Esophagus squamous epithelium (tissue), 5 donors: Measurements from ENCODE around the gene PRELID1. TPM values are rescaled to one million over a fixed set of nuclear protein-coding genes. Genes with fewer than 3 reads are reported as not detected.

Source experiments
- DNase-seq: peaks from one replicate; lab custom pipeline; 2025; lab: John Stamatoyannopoulos, UW
- H3K27ac ChIP-seq, 4 donors: fragments of 200-600 bp; sonication (generic); one replicate each; pipeline ENCODE4 v1.5.1; 2016 to 2019; ENCODE audit warnings: mild to moderate bottlenecking in 1 of 4
- H3K27me3 ChIP-seq, 4 donors: fragments of 200-600 bp; sonication (generic); 1 replicate in 3 of 4; 2 replicates in 1 of 4; pipeline versions ENCODE4 v1.5.1 to v1.6.0; 2017 to 2021; ENCODE audit warnings: antibody characterized with exemption in 1 of 4
- H3K36me3 ChIP-seq, 3 donors: fragments of 200-600 bp; sonication (generic); one replicate each; pipeline ENCODE4 v1.5.1; 2016 to 2019
- H3K4me1 ChIP-seq, 3 donors: fragments of 200-600 bp; sonication (generic); one replicate each; pipeline ENCODE4 v1.5.1; 2017 to 2019
- H3K4me3 ChIP-seq, 4 donors: fragments of 200-600 bp; sonication (generic); 1 replicate in 3 of 4; 2 replicates in 1 of 4; pipeline ENCODE4 v1.5.1; 2016 to 2019; ENCODE audit warnings: mild to moderate bottlenecking in 2 of 4, moderate library complexity in 1 of 4
- H3K9me3 ChIP-seq, 3 donors: fragments of 200-600 bp; sonication (generic); one replicate each; pipeline ENCODE4 v1.5.1; 2016 to 2019
- POLR2A ChIP-seq, 4 donors: fragments of 450-650 bp; IDR thresholded peaks; one replicate each; pipeline ENCODE4 v1.6.1; 2017; ENCODE audit warnings: antibody characterized with exemption in 4 of 4, mild to moderate bottlenecking in 4 of 4, moderate library complexity in 3 of 4
- WGBS, 2 donors: methylation state at CpG; one replicate each; pipeline ENCODE4 v1.1.5; 2018; 5-methylcytosine and 5-hydroxymethylcytosine counted together
- intact Hi-C: fragments of 100-400 bp; cut with DNase I; formaldehyde crosslinking; loops from one replicate; pipeline ENCODE4 v1.15.0; 2022
- total RNA-seq, 4 donors: library from RNA; depleted of rRNA; stranded (reverse); fragments of >200 nt; gene quantifications; one replicate each; pipeline ENCODE4 v1.1.0, GENCODE V29; 2016
- TF ChIP-seq, protein P1 (sequence below), 6 experiments: fragments of 450-650 bp in 4 of 6; fragments of 200-600 bp in 2 of 6; sonication (generic) in 2 of 6; IDR thresholded peaks; one replicate each; pipeline ENCODE4 v1.5.1; 2016 to 2019; ENCODE audit warnings: antibody characterized with exemption in 6 of 6, mild to moderate bottlenecking in 4 of 6, moderate library complexity in 4 of 6
- donor health status: DM: yes; HTN: yes; CAD: no.

Gene PRELID1
- total RNA-seq, 4 donors from 2014 or later, result 88.7 to 184 (median 108) TPM

- intact Hi-C loops, result no loop called here
Measured at GRCh38 chr5:177297922-177298321, 5.7 kb upstream of the PRELID1 start.

GRCh38 chr5:177299697-177300096, 3.9 kb upstream of the PRELID1 start:
- no peaks in the 10 kb centered on the region for H3K27me3 ChIP-seq
- H3K36me3 ChIP-seq, result peaks cover 6 to 46% (median 14%) of the 10 kb centered on the region in 3 donors
- H3K4me3 ChIP-seq, result no peak overlapping the region
- no peak for DNase-seq
- H3K27ac ChIP-seq, result peak overlapping the region; percentile 90 to 98 (median 92)
- H3K4me1 ChIP-seq, result peaks cover 46 to 68% (median 48%) of the 10 kb centered on the region in 3 donors
- intact Hi-C loops, result no loop called here
- TF ChIP-seq, protein P1, sequence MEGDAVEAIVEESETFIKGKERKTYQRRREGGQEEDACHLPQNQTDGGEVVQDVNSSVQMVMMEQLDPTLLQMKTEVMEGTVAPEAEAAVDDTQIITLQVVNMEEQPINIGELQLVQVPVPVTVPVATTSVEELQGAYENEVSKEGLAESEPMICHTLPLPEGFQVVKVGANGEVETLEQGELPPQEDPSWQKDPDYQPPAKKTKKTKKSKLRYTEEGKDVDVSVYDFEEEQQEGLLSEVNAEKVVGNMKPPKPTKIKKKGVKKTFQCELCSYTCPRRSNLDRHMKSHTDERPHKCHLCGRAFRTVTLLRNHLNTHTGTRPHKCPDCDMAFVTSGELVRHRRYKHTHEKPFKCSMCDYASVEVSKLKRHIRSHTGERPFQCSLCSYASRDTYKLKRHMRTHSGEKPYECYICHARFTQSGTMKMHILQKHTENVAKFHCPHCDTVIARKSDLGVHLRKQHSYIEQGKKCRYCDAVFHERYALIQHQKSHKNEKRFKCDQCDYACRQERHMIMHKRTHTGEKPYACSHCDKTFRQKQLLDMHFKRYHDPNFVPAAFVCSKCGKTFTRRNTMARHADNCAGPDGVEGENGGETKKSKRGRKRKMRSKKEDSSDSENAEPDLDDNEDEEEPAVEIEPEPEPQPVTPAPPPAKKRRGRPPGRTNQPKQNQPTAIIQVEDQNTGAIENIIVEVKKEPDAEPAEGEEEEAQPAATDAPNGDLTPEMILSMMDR (IDR thresholded peaks at IDR 0.05), result no peak
- TF ChIP-seq POLR2A (IDR thresholded peaks at IDR 0.05), result no peak
- no peaks in the 10 kb centered on the region for H3K9me3 ChIP-seq
- 70 to 73% methylated on average over 7 to 9 of the region's 9 CpGs for WGBS, 2 donors

More at GRCh38 chr5:177297922-177298321, 5.7 kb upstream of the PRELID1 start:
- H3K4me1 ChIP-seq, result peaks cover 38 to 56% (median 43%) of the 10 kb centered on the region in 3 donors
- DNase-seq, result no peak
- H3K9me3 ChIP-seq, result no peaks in the 10 kb centered on the region
- WGBS, 2 donors, result 88 to 90% methylated on average over 2 of the region's 2 CpGs
- H3K4me3 ChIP-seq, result no peak overlapping the region
- H3K27me3 ChIP-seq, result no peaks in the 10 kb centered on the region
- peaks cover 20 to 64% (median 23%) of the 10 kb centered on the region in 3 donors for H3K36me3 ChIP-seq
- TF ChIP-seq, protein P1 (IDR thresholded peaks at IDR 0.05), result no peak
- TF ChIP-seq POLR2A (IDR thresholded peaks at IDR 0.05), result no peak
- H3K27ac ChIP-seq, result no peak overlapping the region

GRCh38 chr5:177300236-177300880, 3.2 kb upstream of the PRELID1 start:
- Histone ChIP-seq H3K4me3 (peak overlapping the region in 1 of 4 donors; percentile 36), H3K9me3 (no peaks in the 10 kb centered on the region), H3K4me1 (peaks cover 52 to 74% (median 55%) of the 10 kb centered on the region in 3 donors), H3K27me3 (no peaks in the 10 kb centered on the region), H3K36me3 (peaks cover 0 to 44% (median 7%) of the 10 kb centered on the region in 3 donors), H3K27ac (peak overlapping the region; percentile 90 to 98 (median 92))
- WGBS, 2 donors, result 12 to 19% methylated on average over 3 to 4 of the region's 4 CpGs
- no peak for TF ChIP-seq POLR2A (IDR thresholded peaks at IDR 0.05)
- TF ChIP-seq, protein P1 (IDR thresholded peaks at IDR 0.05), result peak in 1 of 6 experiments; percentile 17
- DNase-seq, result no peak
- intact Hi-C loops, result no loop called here

DNA sequence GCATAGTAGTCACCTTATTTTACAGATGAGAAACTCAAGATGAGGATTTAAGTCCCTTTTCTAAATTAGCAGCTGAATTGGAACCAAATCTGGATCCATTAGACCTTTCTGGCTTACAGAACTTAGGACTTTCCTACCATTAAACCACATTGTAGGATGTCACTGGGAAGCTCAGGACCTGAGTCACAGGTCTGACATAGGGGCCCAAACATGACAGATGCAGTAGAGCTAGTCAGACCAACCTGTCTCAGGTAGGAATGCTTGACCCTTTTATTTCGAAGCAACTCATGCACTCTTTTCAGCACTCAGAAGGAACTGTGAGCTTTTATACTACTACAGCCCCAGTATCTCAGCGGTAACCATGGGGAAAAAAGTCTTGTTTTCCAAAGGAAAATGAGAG, 2.6 kb upstream of the PRELID1 start:
- Histone ChIP-seq H3K27ac (peak overlapping the region; percentile 90 to 98 (median 92)), H3K27me3 (no peaks in the 10 kb centered on the region), H3K36me3 (peaks cover 0 to 44% (median 1%) of the 10 kb centered on the region in 3 donors), H3K4me3 (no peak overlapping the region), H3K9me3 (no peaks in the 10 kb centered on the region), H3K4me1 (peaks cover 58 to 74% (median 59%) of the 10 kb centered on the region in 3 donors)
- WGBS, 2 donors, result 65 to 75% methylated on average over 2 of the region's 2 CpGs
- no peak for DNase-seq
- TF ChIP-seq POLR2A (IDR thresholded peaks at IDR 0.05), result no peak
- TF ChIP-seq, protein P1 (IDR thresholded peaks at IDR 0.05), result no peak
- intact Hi-C loops, result no loop called here

GRCh38 chr5:177301503-177302165, 2.0 kb upstream of the PRELID1 start:
- H3K4me3 ChIP-seq, result peak overlapping the region in 3 of 4 donors; percentile 76 to 100 (median 93)
- TF ChIP-seq, protein P1 (IDR thresholded peaks at IDR 0.05), result no peak
- no peak for TF ChIP-seq POLR2A (IDR thresholded peaks at IDR 0.05)
- no peak for DNase-seq
- H3K27ac ChIP-seq, result peak overlapping the region; percentile 90 to 98 (median 92)
- no peaks in the 10 kb centered on the region for H3K9me3 ChIP-seq
- 0 to 14% methylated on average over 2 to 6 of the region's 7 CpGs for WGBS, 2 donors
- H3K36me3 ChIP-seq, result peaks cover 0 to 44% (median under 1%) of the 10 kb centered on the region in 3 donors
- peaks cover 57 to 74% (median 58%) of the 10 kb centered on the region in 3 donors for H3K4me1 ChIP-seq
- no peaks in the 10 kb centered on the region for H3K27me3 ChIP-seq
- intact Hi-C loops, result no loop called here
